H1 (cell line): Measurements from ENCODE around the gene AIG1. TPM values are rescaled to one million over a fixed set of nuclear protein-coding genes. Genes with fewer than 3 reads are reported as not detected.

Experiments
- CTCF ChIA-PET: fragments of 300-600 bp; sonication (Branson Sonifier 250); formaldehyde crosslinking; loops from one replicate; lab custom pipeline; 2021; ENCODE audit not compliant: partially characterized antibody; lab: Charles Lee
- POLR2A ChIA-PET: fragments of 300-600 bp; sonication (Branson Sonifier 250); formaldehyde crosslinking; loops from one replicate; lab custom pipeline; 2021; ENCODE audit warnings: inconsistent platforms; ENCODE audit not compliant: partially characterized antibody; lab: Charles Lee
- DNase-seq, 2 experiments: peaks; one replicate each; pipeline versions ENCODE4 v3.0.0 to v3.0.0-alpha.2; 2010 to 2022; ENCODE audit warnings: low spot score in 2 of 2, low read depth in 1 of 2, mixed read lengths in 1 of 2
- FAIRE-seq: peaks from 2 replicates; lab custom pipeline; 2011; peaks lifted over from hg19 to GRCh38; lab: Jason Lieb, UNC
- H2AFZ ChIP-seq: 2 replicates; pipeline ENCODE4 v1.8.1; 2012; ENCODE audit warnings: low read length, inconsistent platforms
- H2AK5ac ChIP-seq: 2 replicates; pipeline ENCODE4 v1.6.1; 2013; ENCODE audit warnings: low read depth, low read length
- H2BK120ac ChIP-seq: replicated peaks from 2 replicates; pipeline ENCODE3; 2013; ENCODE audit warnings: low read depth, low read length, inconsistent platforms
- H2BK12ac ChIP-seq: 2 replicates; pipeline ENCODE4 v1.6.1; 2013; ENCODE audit warnings: low read depth, low read length
- H2BK15ac ChIP-seq: 2 replicates; pipeline ENCODE4 v1.6.1; 2013; ENCODE audit warnings: low read length
- H2BK20ac ChIP-seq: 2 replicates; pipeline ENCODE4 v1.6.1; 2013; ENCODE audit warnings: low read length
- H2BK5ac ChIP-seq: 2 replicates; pipeline ENCODE4 v1.6.1; 2013; ENCODE audit warnings: low read depth, low read length
- H3K14ac ChIP-seq: 2 replicates; pipeline ENCODE4 v1.6.1; 2013; ENCODE audit warnings: inconsistent platforms; ENCODE audit not compliant: insufficient read length
- H3K18ac ChIP-seq: 2 replicates; pipeline ENCODE4 v1.6.1; 2013; ENCODE audit warnings: low read length; ENCODE audit errors: extremely low read depth
- H3K23ac ChIP-seq: 2 replicates; pipeline ENCODE4 v1.6.1; 2013; ENCODE audit warnings: inconsistent platforms; ENCODE audit not compliant: insufficient read length
- H3K23me2 ChIP-seq: 2 replicates; pipeline ENCODE4 v1.6.1; 2013; ENCODE audit warnings: low read depth, low read length
- H3K27ac ChIP-seq: 2 replicates; pipeline ENCODE4 v1.6.1; 2011; ENCODE audit warnings: low read depth, low read length, inconsistent platforms
- H3K27me3 ChIP-seq, 4 experiments: replicated peaks in 1 of 4; 1 replicate in 1 of 4; 2 replicates in 3 of 4; pipeline versions ENCODE4 v1.6.1 to v1.8.1; 2011 to 2013; ENCODE audit warnings: low read length in 3 of 4, mild to moderate bottlenecking in 3 of 4, inconsistent platforms in 2 of 4, mixed read lengths in 2 of 4, moderate library complexity in 1 of 4; ENCODE audit not compliant: control insufficient read depth in 3 of 4, insufficient read depth in 3 of 4; ENCODE audit errors: extremely low read depth in 1 of 4
- H3K36me3 ChIP-seq, 4 experiments: 2 replicates each; pipeline versions ENCODE4 v1.6.1 to v1.8.1; 2011 to 2013; ENCODE audit warnings: mild to moderate bottlenecking in 4 of 4, low read length in 3 of 4, moderate library complexity in 2 of 4, control low read depth in 1 of 4, inconsistent platforms in 1 of 4; ENCODE audit not compliant: insufficient read depth in 4 of 4, control insufficient read depth in 2 of 4
- H3K4ac ChIP-seq: replicated peaks from 2 replicates; pipeline ENCODE3; 2013; ENCODE audit warnings: low read length, low read depth, mixed read lengths, inconsistent platforms; ENCODE audit not compliant: insufficient read length
- H3K4me1 ChIP-seq, 4 experiments: replicated peaks in 1 of 4; 1 replicate in 1 of 4; 2 replicates in 3 of 4; pipeline versions ENCODE4 v1.6.1 to v1.8.1; 2011 to 2013; ENCODE audit warnings: low read length in 3 of 4, inconsistent platforms in 2 of 4, mixed read lengths in 1 of 4; ENCODE audit not compliant: insufficient read depth in 4 of 4, control insufficient read depth in 3 of 4
- H3K4me2 ChIP-seq, 2 experiments: 2 replicates each; pipeline versions ENCODE4 v1.6.1 to v1.8.1; 2011 to 2013; ENCODE audit warnings: low read depth in 2 of 2, low read length in 2 of 2, control low read depth in 1 of 2, inconsistent platforms in 1 of 2, mild to moderate bottlenecking in 1 of 2; ENCODE audit not compliant: insufficient read depth in 1 of 2
- H3K4me3 ChIP-seq, 4 experiments: fragments of 200-600, 300-600 bp in 1 of 4; sonication (generic), shearing (Covaris generic), sonication (Bioruptor Twin) in 1 of 4; 2 replicates each; pipeline versions ENCODE4 v1.5.1 to v1.8.1; 2011 to 2016; ENCODE audit warnings: low read length in 4 of 4, low read depth in 3 of 4, control low read depth in 2 of 4, inconsistent platforms in 2 of 4, mild to moderate bottlenecking in 2 of 4, mixed read lengths in 1 of 4, moderate library complexity in 1 of 4; ENCODE audit not compliant: insufficient read depth in 2 of 4; ENCODE audit errors: extremely low read depth in 1 of 4
- H3K56ac ChIP-seq: replicated peaks from 2 replicates; pipeline ENCODE3; 2013; ENCODE audit warnings: low read depth, mild to moderate bottlenecking, mixed read lengths, low read length, inconsistent platforms; ENCODE audit not compliant: insufficient read length
- H3K79me1 ChIP-seq: 2 replicates; pipeline ENCODE4 v1.6.1; 2013; ENCODE audit warnings: low read depth, low read length, control low read depth
- H3K79me2 ChIP-seq, 2 experiments: 2 replicates each; pipeline versions ENCODE4 v1.6.1 to v1.8.1; 2012 to 2013; ENCODE audit warnings: low read length in 2 of 2, mild to moderate bottlenecking in 2 of 2, inconsistent platforms in 1 of 2; ENCODE audit not compliant: insufficient read depth in 2 of 2, control insufficient read depth in 1 of 2
- H3K9ac ChIP-seq, 4 experiments: replicated peaks in 1 of 4; 1 replicate in 1 of 4; 2 replicates in 3 of 4; pipeline versions ENCODE4 v1.6.1 to v1.8.1; 2011 to 2013; ENCODE audit warnings: low read depth in 3 of 4, low read length in 3 of 4, control low read depth in 2 of 4, mild to moderate bottlenecking in 2 of 4, moderate library complexity in 2 of 4, inconsistent platforms in 1 of 4; ENCODE audit errors: extremely low read depth in 1 of 4
- H3K9me3 ChIP-seq, 2 experiments: 2 replicates each; pipeline versions ENCODE4 v1.6.1 to v1.8.1; 2012 to 2013; ENCODE audit warnings: mild to moderate bottlenecking in 2 of 2, moderate library complexity in 2 of 2, control low read depth in 1 of 2, inconsistent platforms in 1 of 2, low read depth in 1 of 2, low read length in 1 of 2, mixed read lengths in 1 of 2; ENCODE audit not compliant: insufficient read depth in 2 of 2
- H4K20me1 ChIP-seq, 2 experiments: replicated peaks in 1 of 2; 2 replicates each; pipeline versions ENCODE3 to v1.8.1; 2011 to 2013; ENCODE audit warnings: inconsistent platforms in 2 of 2, low read length in 2 of 2, mild to moderate bottlenecking in 1 of 2; ENCODE audit not compliant: insufficient read depth in 2 of 2, control insufficient read depth in 1 of 2
- H4K5ac ChIP-seq: 2 replicates; pipeline ENCODE4 v1.6.1; 2013; ENCODE audit warnings: low read length, low read depth, mixed read lengths, inconsistent platforms; ENCODE audit not compliant: insufficient read length
- H4K8ac ChIP-seq: 2 replicates; pipeline ENCODE4 v1.8.0; 2013; ENCODE audit warnings: mild to moderate bottlenecking, moderate library complexity, low read length, inconsistent platforms; ENCODE audit not compliant: insufficient read depth; ENCODE audit errors: extremely low read depth
- H4K91ac ChIP-seq: replicated peaks from 2 replicates; pipeline ENCODE3; 2013; ENCODE audit warnings: low read length, mixed read lengths, inconsistent platforms; ENCODE audit not compliant: insufficient read length
- ATF3 ChIP-seq: IDR thresholded peaks from 2 replicates; pipeline ENCODE4 v1.6.1; 2011; ENCODE audit warnings: low read depth, mild to moderate bottlenecking, low read length; ENCODE audit not compliant: insufficient read depth
- EZH2 ChIP-seq: fragments of 200-600 bp; sonication (generic); IDR thresholded peaks from 2 replicates; pipeline ENCODE4 v1.7.1; 2012; ENCODE audit warnings: low read depth, mild to moderate bottlenecking, moderate library complexity, low read length, inconsistent platforms; ENCODE audit not compliant: severe bottlenecking
- HDAC2 ChIP-seq, 2 experiments: fragments of 300-600 bp in 1 of 2; sonication (generic) in 1 of 2; IDR thresholded peaks; 2 replicates each; pipeline ENCODE4 v1.6.1; 2011 to 2012; ENCODE audit warnings: low read depth in 2 of 2, low read length in 2 of 2, mild to moderate bottlenecking in 2 of 2, moderate library complexity in 2 of 2, borderline replicate concordance in 1 of 2, inconsistent platforms in 1 of 2
- JUND ChIP-seq: IDR thresholded peaks from 2 replicates; pipeline ENCODE4 v1.6.1; 2011; ENCODE audit warnings: mild to moderate bottlenecking, improper control_type of control experiment, low read length
- KDM1A ChIP-seq: fragments of 200-600, 300-600 bp; sonication (generic); IDR thresholded peaks from 2 replicates; pipeline ENCODE4 v1.7.1; 2016; ENCODE audit warnings: mild to moderate bottlenecking, low read length, borderline replicate concordance
- NRF1 ChIP-seq: IDR thresholded peaks from 2 replicates; pipeline ENCODE4 v1.6.1; 2011; ENCODE audit warnings: mild to moderate bottlenecking, low read depth, low read length, improper control_type of control experiment
- POU5F1 ChIP-seq: IDR thresholded peaks from 2 replicates; pipeline ENCODE4 v1.6.1; 2011; ENCODE audit warnings: low read depth, mild to moderate bottlenecking, low read length, moderate library complexity
- RAD21 ChIP-seq, 2 experiments: IDR thresholded peaks in 1 of 2; conservative IDR thresholded peaks in 1 of 2; 2 replicates each; pipeline ENCODE4 v1.6.1; 2011; ENCODE audit warnings: low read depth in 2 of 2, low read length in 2 of 2, improper control_type of control experiment in 1 of 2, inconsistent platforms in 1 of 2, mild to moderate bottlenecking in 1 of 2, moderate library complexity in 1 of 2
- SP1 ChIP-seq: IDR thresholded peaks from 2 replicates; pipeline ENCODE4 v1.6.1; 2011; ENCODE audit warnings: low read depth, low read length
- TAF7 ChIP-seq: optimal IDR thresholded peaks from 2 replicates; pipeline ENCODE3; 2011; ENCODE audit warnings: low read depth, mild to moderate bottlenecking, inconsistent platforms, low read length, moderate library complexity, borderline replicate concordance
- ZNF274 ChIP-seq: IDR thresholded peaks from 2 replicates; pipeline ENCODE4 v1.7.0; 2012; ENCODE audit warnings: low read length, borderline replicate concordance; ENCODE audit errors: extremely low read depth
- WGBS, 2 experiments: shearing (Covaris generic) in 1 of 2; methylation state at CpG; one replicate each; pipeline versions ENCODE4 v1.1.6 to v1.1.7; 2013 to 2015; ENCODE audit warnings: low lambda C conversion rate in 2 of 2, mixed read lengths in 2 of 2, inconsistent platforms in 1 of 2, low coverage in 1 of 2, missing lambda C conversion rate in 1 of 2; ENCODE audit not compliant: insufficient replicate concordance in 2 of 2, insufficient coverage in 1 of 2, insufficient read length in 1 of 2; ENCODE audit errors: extremely low coverage in 1 of 2, missing lambda C conversion rate in 1 of 2; 5-methylcytosine and 5-hydroxymethylcytosine counted together
- polyA plus RNA-seq, 7 experiments: library from polyadenylated mRNA; depleted of rRNA in 3 of 7; stranded (reverse) in 5 of 7; unstranded in 2 of 7; fragments of >200 nt in 5 of 7; fragments of 200-250 nt in 2 of 7; gene quantifications; 1 replicate in 5 of 7; 2 replicates in 1 of 7; 4 replicates in 1 of 7; pipeline versions ENCODE4 v1.2.1 to v1.2.3, GENCODE V29; 2011 to 2013; ENCODE audit warnings: missing spikeins in 2 of 7, mixed read lengths in 2 of 7
- total RNA-seq: library from RNA; stranded (reverse); fragmentation: NEBNext Ultra II Directional; extraction: Animal tissue kit (Norgen Biotek cat#: 25700); gene quantifications from 2 replicates; pipeline ENCODE4 v1.2.1, GENCODE V29; 2021

Gene AIG1
- total and polyA plus RNA-seq, 2 of the 8 experiments (the other 6 are each of a cell fraction or from before 2014, with no cell fraction given), result 56.6 to 58.4 TPM

- no peak overlapping the region for H3K4ac ChIP-seq
- H3K4me3 ChIP-seq, result no peak overlapping the region
- no peak overlapping the region for H2BK20ac ChIP-seq
- H4K20me1 ChIP-seq, result no peaks in the 10 kb centered on the region
- H3K23ac ChIP-seq, result no peak overlapping the region
- H3K36me3 ChIP-seq, result no peaks in the 10 kb centered on the region
- H2AFZ ChIP-seq, result no peak overlapping the region
- no peak overlapping the region for H4K5ac ChIP-seq
- H3K79me1 ChIP-seq, result no peaks in the 10 kb centered on the region; the same call in 1 of the 2 replicates
- 0 out of 2 replicates have a peak overlapping the region, but pooled peaks have one; percentile 13 for H3K18ac ChIP-seq
- H3K4me1 ChIP-seq, result peaks cover 0 to 6% (median 1%) of the 10 kb centered on the region in 4 experiments; a peak in 1 of 7 replicates
- FAIRE-seq, result no peak
- H2BK5ac ChIP-seq, result no peak overlapping the region
- no peak overlapping the region for H2AK5ac ChIP-seq
- H3K9ac ChIP-seq, result no peak overlapping the region
- 0 out of 2 replicates have a peak overlapping the region, but pooled peaks have one; percentile 40 for H2BK12ac ChIP-seq
- H3K79me2 ChIP-seq, result no peaks in the 10 kb centered on the region
- H4K91ac ChIP-seq, result no peak overlapping the region
- no peak overlapping the region for H2BK15ac ChIP-seq
- H3K9me3 ChIP-seq, result no peaks in the 10 kb centered on the region
- no peak overlapping the region for H3K56ac ChIP-seq
- H3K27ac ChIP-seq, result no peak overlapping the region
- H3K23me2 ChIP-seq, result no peaks in the 10 kb centered on the region; the same call in 1 of the 2 replicates
- POLR2A ChIA-PET, result no interaction called here
- no peaks in the 10 kb centered on the region for H3K27me3 ChIP-seq
- no peak overlapping the region for H4K8ac ChIP-seq
- CTCF ChIA-PET, result interaction anchor here (2.5 kb wide), 1 partner anchor 115 kb away, joined by 12 read pairs; no protein-coding TSS in a partner anchor
- no peak for DNase-seq
- H3K14ac ChIP-seq, result no peak overlapping the region
- no peak overlapping the region for H2BK120ac ChIP-seq
- no peak overlapping the region for H3K4me2 ChIP-seq
- WGBS, 2 experiments, result 90% methylated on average over 2 of the region's 2 CpGs; no CpG with 5 or more reads in 1 of the 2 experiments
- TF ChIP-seq RAD21 (IDR thresholded peaks at IDR 0.05 in 1 of 2, conservative IDR thresholded peaks at IDR 0.05 in 1 of 2; ENCODE audit: low read depth in 2 of 2, low read length in 2 of 2), result no peak
- TF ChIP-seq EZH2, result no peak
- no peak for TF ChIP-seq KDM1A
- no peak for TF ChIP-seq JUND
- no peak for TF ChIP-seq NRF1
- no peak for TF ChIP-seq ATF3
- no peak for TF ChIP-seq TAF7
- TF ChIP-seq HDAC2 (IDR thresholded peaks at IDR 0.05; ENCODE audit: borderline replicate concordance in 1 of 2, low read depth in 2 of 2, low read length in 2 of 2), result no peak
- no peak for TF ChIP-seq POU5F1
- no peak for TF ChIP-seq ZNF274
- TF ChIP-seq SP1, result no peak
Measured at GRCh38 chr6:143222801-143223231, 162.1 kb downstream of the AIG1 start.
